ENCODE measurements around the gene ZDHHC21.

DNA sequence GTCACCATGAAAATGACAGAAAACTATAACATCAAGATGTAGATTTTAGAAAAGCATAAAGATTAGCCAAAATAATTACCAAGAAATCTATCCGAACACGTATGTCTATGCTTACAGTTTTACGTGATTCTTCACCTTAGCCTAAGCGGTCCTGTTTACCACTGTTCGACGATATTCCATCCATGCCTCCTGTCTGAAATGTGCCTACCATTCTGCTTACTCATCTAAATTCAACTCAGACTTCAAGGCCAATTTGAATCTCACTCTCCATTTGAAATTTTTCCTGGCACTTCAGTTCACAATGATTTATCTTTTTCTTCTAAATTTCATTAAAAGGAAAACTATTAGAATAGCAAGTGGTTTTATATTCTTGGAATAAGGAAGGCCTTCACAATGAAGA is 15.4 kb downstream of the ZDHHC21 start:
- TF ChIP-seq SUZ12 (IDR thresholded peaks at IDR 0.05; ENCODE audit: low read length) = no peak
- no peak for TF ChIP-seq MAX (IDR thresholded peaks at IDR 0.05)
- TF ChIP-seq GTF2F1 (IDR thresholded peaks at IDR 0.05; ENCODE audit: borderline replicate concordance, low read depth, low read length) = no peak
- no peak for TF ChIP-seq POLR2A (IDR thresholded peaks at IDR 0.05; ENCODE audit: control extremely low read depth in 1 of 2, low read depth in 2 of 2, low read length in 2 of 2)
